Upper lobe of left lung (tissue), 6 donors: ENCODE data around the gene RNF111. TPM values are rescaled to one million over a fixed set of nuclear protein-coding genes. Genes with fewer than 3 reads are reported as not detected.

Experiments
- ATAC-seq, 2 donors: fragments of 200-7000 bp; cut with Tn5 transposase; one replicate each; pipeline ENCODE4 v1.9.1; 2022; ENCODE audit warnings: mild to moderate bottlenecking in 2 of 2, moderate library complexity in 2 of 2; ENCODE audit not compliant: low FRiP score in 2 of 2
- DNase-seq, 2 donors: peaks; one replicate each; pipeline ENCODE4 v3.0.0-alpha.2; 2019 to 2020
- H3K27ac ChIP-seq, 4 donors: fragments of 200-600 bp; sonication (generic); one replicate each; pipeline ENCODE4 v1.5.1; 2016 to 2019
- H3K27me3 ChIP-seq, 4 donors: fragments of 200-600 bp; sonication (generic); one replicate each; pipeline ENCODE4 v1.5.1; 2017 to 2019
- H3K36me3 ChIP-seq, 4 donors: fragments of 200-600 bp; sonication (generic); one replicate each; pipeline ENCODE4 v1.5.1; 2016 to 2019
- H3K4me1 ChIP-seq, 4 donors: fragments of 200-600 bp; sonication (generic); one replicate each; pipeline ENCODE4 v1.5.1; 2018 to 2019
- H3K4me3 ChIP-seq, 4 donors: fragments of 200-600 bp; sonication (generic); one replicate each; pipeline ENCODE4 v1.5.1; 2017 to 2019; ENCODE audit warnings: mild to moderate bottlenecking in 2 of 4, moderate library complexity in 1 of 4
- H3K9me3 ChIP-seq, 4 donors: fragments of 200-600 bp; sonication (generic); one replicate each; pipeline ENCODE4 v1.5.1; 2018 to 2019
- EP300 ChIP-seq, 4 donors: sonication (generic); formaldehyde crosslinking; IDR thresholded peaks; one replicate each; pipeline ENCODE4 v1.5.1; 2017; ENCODE audit warnings: antibody characterized with exemption in 4 of 4, control low read depth in 2 of 4
- POLR2A ChIP-seq, 4 donors: fragments of 450-650 bp; IDR thresholded peaks; one replicate each; pipeline ENCODE4 v1.5.1; 2016 to 2017; ENCODE audit warnings: antibody characterized with exemption in 4 of 4, mild to moderate bottlenecking in 2 of 4
- POLR2AphosphoS5 ChIP-seq, 2 donors: sonication (generic); formaldehyde crosslinking; IDR thresholded peaks; one replicate each; pipeline ENCODE4 v1.5.1; 2017; ENCODE audit warnings: antibody characterized with exemption in 2 of 2
- WGBS, 2 donors: methylation state at CpG; one replicate each; pipeline ENCODE4 v1.1.5; 2017 to 2018; 5-methylcytosine and 5-hydroxymethylcytosine counted together
- total RNA-seq, 6 donors: library from RNA; depleted of rRNA in 4 of 6; stranded (reverse); fragments of >200 nt in 4 of 6; gene quantifications; one replicate each; pipeline versions ENCODE4 v1.1.0 to v1.2.1, GENCODE V29; 2016 to 2021
- TF ChIP-seq, protein P1 (sequence below), 6 experiments: fragments of 450-650 bp in 4 of 6; fragments of 200-600 bp in 2 of 6; sonication (generic) in 2 of 6; IDR thresholded peaks; one replicate each; pipeline ENCODE4 v1.5.1; 2016 to 2019; ENCODE audit warnings: antibody characterized with exemption in 6 of 6
- donor health status: DM: no; HTN: no; CAD: no; lungs with moderate emphysema.
- donor health status: DM: no; HTN: yes; CAD: no; lungs with severe emphysema.

Gene RNF111
- total RNA-seq, 6 donors from 2014 or later = 16.3 to 41.6 (median 31.8) TPM

DNA sequence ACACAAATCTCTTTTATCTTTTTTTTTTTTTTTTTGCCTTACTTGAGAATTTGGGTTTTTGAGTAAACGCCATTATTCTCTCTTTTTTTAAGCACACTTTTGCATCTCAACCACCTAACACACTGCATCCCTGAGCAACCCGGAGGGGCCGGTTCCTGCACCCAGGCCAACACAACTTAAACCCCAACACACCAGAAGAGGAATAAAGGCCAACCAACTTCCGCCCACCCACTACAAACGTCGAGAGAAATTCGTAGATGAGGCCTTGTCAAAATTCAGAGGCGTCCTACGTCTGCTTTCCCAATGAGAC is 117.1 kb downstream of the RNF111 start:
- 1 to 3% methylated on average over 9 of the region's 9 CpGs for WGBS, 2 donors

DNA sequence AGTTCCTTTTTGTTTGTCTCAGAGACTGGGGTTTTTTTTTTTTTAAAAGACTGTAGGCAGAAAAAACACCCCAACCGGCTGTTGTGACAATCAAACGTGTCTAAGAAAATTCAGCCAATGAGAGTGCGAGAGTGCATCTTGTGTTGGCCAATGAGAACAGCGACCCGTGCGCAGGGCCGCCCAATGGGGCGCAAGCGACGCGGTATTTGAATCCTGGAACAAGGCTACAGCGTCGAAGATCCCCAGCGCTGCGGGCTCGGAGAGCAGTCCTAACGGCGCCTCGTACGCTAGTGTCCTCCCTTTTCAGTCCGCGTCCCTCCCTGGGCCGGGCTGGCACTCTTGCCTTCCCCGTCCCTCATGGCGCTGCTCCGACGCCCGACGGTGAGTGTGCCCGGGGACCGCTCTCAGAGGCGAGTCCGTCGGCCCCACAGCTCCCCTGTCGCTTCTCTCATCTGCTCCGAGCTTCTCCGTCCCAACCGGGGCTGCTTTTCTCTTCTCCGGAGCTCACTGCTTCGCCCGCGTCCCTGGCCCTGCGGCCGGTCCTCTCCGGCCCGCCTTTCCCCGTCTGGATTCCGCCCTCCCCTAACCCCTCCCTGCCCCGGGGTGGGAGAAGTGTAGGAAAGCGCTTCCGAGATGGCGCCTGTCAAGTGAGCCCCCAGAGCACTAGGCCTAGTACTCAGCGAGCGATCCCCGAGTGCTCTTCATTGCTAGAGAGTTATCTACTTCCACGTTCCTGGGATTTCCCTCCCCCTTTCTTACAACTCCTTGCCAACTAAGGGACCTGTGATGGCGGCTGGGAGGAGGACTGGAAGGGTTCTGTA is 117.7 kb downstream of the RNF111 start, which contains the start of gene CCNB2:
CCNB2 (plus strand) TSS at position 235 of the 821 bp plus-strand sequence; CDS start at position 358, 123 bp downstream.
- H3K4me3 ChIP-seq = peak within 1 kb of the TSS; percentile 31 to 88 (median 76)
- peak within 1 kb of the TSS in 3 of 4 donors; percentile 44 to 77 (median 54) for H3K27ac ChIP-seq
- H3K36me3 ChIP-seq = peaks cover 0 to 3% (median 1%) of the 10 kb centered on the region in 4 donors
- ATAC-seq (peak; percentile 98 to 100), DNase-seq (peak; percentile 85 to 95)
- TF ChIP-seq, protein P1, sequence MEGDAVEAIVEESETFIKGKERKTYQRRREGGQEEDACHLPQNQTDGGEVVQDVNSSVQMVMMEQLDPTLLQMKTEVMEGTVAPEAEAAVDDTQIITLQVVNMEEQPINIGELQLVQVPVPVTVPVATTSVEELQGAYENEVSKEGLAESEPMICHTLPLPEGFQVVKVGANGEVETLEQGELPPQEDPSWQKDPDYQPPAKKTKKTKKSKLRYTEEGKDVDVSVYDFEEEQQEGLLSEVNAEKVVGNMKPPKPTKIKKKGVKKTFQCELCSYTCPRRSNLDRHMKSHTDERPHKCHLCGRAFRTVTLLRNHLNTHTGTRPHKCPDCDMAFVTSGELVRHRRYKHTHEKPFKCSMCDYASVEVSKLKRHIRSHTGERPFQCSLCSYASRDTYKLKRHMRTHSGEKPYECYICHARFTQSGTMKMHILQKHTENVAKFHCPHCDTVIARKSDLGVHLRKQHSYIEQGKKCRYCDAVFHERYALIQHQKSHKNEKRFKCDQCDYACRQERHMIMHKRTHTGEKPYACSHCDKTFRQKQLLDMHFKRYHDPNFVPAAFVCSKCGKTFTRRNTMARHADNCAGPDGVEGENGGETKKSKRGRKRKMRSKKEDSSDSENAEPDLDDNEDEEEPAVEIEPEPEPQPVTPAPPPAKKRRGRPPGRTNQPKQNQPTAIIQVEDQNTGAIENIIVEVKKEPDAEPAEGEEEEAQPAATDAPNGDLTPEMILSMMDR (IDR thresholded peaks at IDR 0.05) = peak in 1 of 6 experiments; percentile 3
- TF ChIP-seq EP300 (IDR thresholded peaks at IDR 0.05) (no peak), POLR2AphosphoS5 (IDR thresholded peaks at IDR 0.05) (peak in 1 of 2 donors; percentile 47)
- no peaks in the 10 kb centered on the region for H3K9me3 ChIP-seq
- peaks cover 0 to 10% (median 7%) of the 10 kb centered on the region in 4 donors for H3K4me1 ChIP-seq
- WGBS, 2 donors = 0% methylated on average over 38 to 53 of the region's 57 CpGs
- no peaks in the 10 kb centered on the region for H3K27me3 ChIP-seq

More for the DNA sequence above, 117.1 kb downstream of the RNF111 start:
- no peak for DNase-seq
- peak overlapping the region; percentile 31 to 88 (median 76) for H3K4me3 ChIP-seq
- peak in 1 of 2 donors; percentile 47 for ATAC-seq
- H3K27me3 ChIP-seq = no peaks in the 10 kb centered on the region
- no peaks in the 10 kb centered on the region for H3K9me3 ChIP-seq
- peaks cover 0 to 10% (median 7%) of the 10 kb centered on the region in 4 donors for H3K4me1 ChIP-seq
- H3K36me3 ChIP-seq = peaks cover 0 to 9% (median 1%) of the 10 kb centered on the region in 4 donors
- TF ChIP-seq POLR2A (IDR thresholded peaks at IDR 0.05) = no peak
- TF ChIP-seq, protein P1 (IDR thresholded peaks at IDR 0.05) = no peak
- TF ChIP-seq EP300 (IDR thresholded peaks at IDR 0.05) = no peak
- no peak for TF ChIP-seq POLR2AphosphoS5 (IDR thresholded peaks at IDR 0.05)
- H3K27ac ChIP-seq = peak overlapping the region in 3 of 4 donors; percentile 18 to 77 (median 54)

DNA sequence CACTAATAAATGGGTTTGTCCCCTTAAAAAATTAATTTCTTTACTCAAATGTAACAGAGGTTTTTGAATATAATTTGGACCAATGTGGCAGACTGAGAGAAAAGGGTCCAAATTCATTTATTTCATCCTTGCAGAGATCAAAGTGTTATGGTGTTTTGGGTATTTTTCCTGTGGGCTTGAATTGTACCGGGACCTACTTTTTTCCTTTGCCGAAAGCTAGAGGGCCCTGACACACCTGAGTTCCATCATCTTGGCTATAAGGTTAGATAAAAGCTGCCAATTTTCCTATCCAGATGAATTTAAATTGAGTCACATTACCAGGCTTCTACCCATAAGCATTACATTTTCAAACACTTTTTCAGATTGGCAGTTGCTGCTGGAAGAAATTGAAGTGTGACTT is 118.4 kb downstream of the RNF111 start:
- Histone ChIP-seq H3K4me3 (peak overlapping the region in 2 of 4 donors; percentile 79 to 88), H3K27me3 (no peaks in the 10 kb centered on the region), H3K9me3 (no peaks in the 10 kb centered on the region), H3K4me1 (peaks cover 0 to 10% (median 7%) of the 10 kb centered on the region in 4 donors), H3K27ac (no peak overlapping the region), H3K36me3 (peaks cover 0 to 3% (median 0%) of the 10 kb centered on the region in 4 donors)
- TF ChIP-seq POLR2AphosphoS5 (IDR thresholded peaks at IDR 0.05) = no peak
- no peak for TF ChIP-seq POLR2A (IDR thresholded peaks at IDR 0.05)
- TF ChIP-seq EP300 (IDR thresholded peaks at IDR 0.05) = no peak
- TF ChIP-seq, protein P1 (IDR thresholded peaks at IDR 0.05) = no peak
- DNase-seq = no peak
- ATAC-seq = no peak
- 45 to 49% methylated on average over 2 of the region's 2 CpGs for WGBS, 2 donors

DNA sequence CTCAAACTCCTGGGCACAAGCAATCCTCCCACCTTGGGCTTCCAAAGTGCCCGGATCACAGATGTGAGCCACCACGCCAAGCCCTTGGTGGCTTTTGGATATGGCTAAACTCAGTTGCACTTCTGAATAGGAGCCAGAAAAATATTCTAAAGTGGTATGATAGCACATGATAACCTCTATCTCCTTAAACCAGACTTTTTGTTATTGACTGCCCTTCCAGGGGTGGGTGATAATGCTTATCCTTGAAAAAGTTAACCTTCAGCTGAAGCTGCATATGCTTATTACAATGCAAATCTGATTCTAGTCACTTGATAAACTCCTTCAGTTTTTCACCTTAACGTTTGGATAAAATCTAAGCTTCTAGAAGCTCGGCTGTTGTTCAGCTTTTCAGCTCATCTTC is 123.8 kb downstream of the RNF111 start:
- WGBS, 2 donors = 86 to 93% methylated on average over 4 of the region's 4 CpGs
- Histone ChIP-seq H3K9me3 (no peaks in the 10 kb centered on the region), H3K4me1 (no peaks in the 10 kb centered on the region), H3K4me3 (no peak overlapping the region), H3K36me3 (peaks cover 0 to 3% (median 0%) of the 10 kb centered on the region in 4 donors), H3K27ac (no peak overlapping the region), H3K27me3 (no peaks in the 10 kb centered on the region)
- ATAC-seq (no peak), DNase-seq (no peak)
- TF ChIP-seq, protein P1 (IDR thresholded peaks at IDR 0.05) = no peak
- no peak for TF ChIP-seq EP300 (IDR thresholded peaks at IDR 0.05)
- no peak for TF ChIP-seq POLR2AphosphoS5 (IDR thresholded peaks at IDR 0.05)
- TF ChIP-seq POLR2A (IDR thresholded peaks at IDR 0.05) = no peak
